H1 (cell line): ENCODE data around the gene CGREF1. TPM values are rescaled to one million over a fixed set of nuclear protein-coding genes. Genes with fewer than 3 reads are reported as not detected.

Source experiments
- CTCF ChIA-PET: fragments of 300-600 bp; sonication (Branson Sonifier 250); formaldehyde crosslinking; loops from one replicate; lab custom pipeline; 2021; ENCODE audit not compliant: partially characterized antibody; lab: Charles Lee
- POLR2A ChIA-PET: fragments of 300-600 bp; sonication (Branson Sonifier 250); formaldehyde crosslinking; loops from one replicate; lab custom pipeline; 2021; ENCODE audit warnings: inconsistent platforms; ENCODE audit not compliant: partially characterized antibody; lab: Charles Lee
- DNase-seq, 2 experiments: peaks; one replicate each; pipeline versions ENCODE4 v3.0.0 to v3.0.0-alpha.2; 2010 to 2022; ENCODE audit warnings: low spot score in 2 of 2, low read depth in 1 of 2, mixed read lengths in 1 of 2
- FAIRE-seq: peaks from 2 replicates; lab custom pipeline; 2011; peaks lifted over from hg19 to GRCh38; lab: Jason Lieb, UNC
- H2AFZ ChIP-seq: 2 replicates; pipeline ENCODE4 v1.8.1; 2012; ENCODE audit warnings: low read length, inconsistent platforms
- H2AK5ac ChIP-seq: 2 replicates; pipeline ENCODE4 v1.6.1; 2013; ENCODE audit warnings: low read depth, low read length
- H2BK120ac ChIP-seq: replicated peaks from 2 replicates; pipeline ENCODE3; 2013; ENCODE audit warnings: low read depth, low read length, inconsistent platforms
- H2BK12ac ChIP-seq: 2 replicates; pipeline ENCODE4 v1.6.1; 2013; ENCODE audit warnings: low read depth, low read length
- H2BK15ac ChIP-seq: 2 replicates; pipeline ENCODE4 v1.6.1; 2013; ENCODE audit warnings: low read length
- H2BK20ac ChIP-seq: 2 replicates; pipeline ENCODE4 v1.6.1; 2013; ENCODE audit warnings: low read length
- H2BK5ac ChIP-seq: 2 replicates; pipeline ENCODE4 v1.6.1; 2013; ENCODE audit warnings: low read depth, low read length
- H3K14ac ChIP-seq: 2 replicates; pipeline ENCODE4 v1.6.1; 2013; ENCODE audit warnings: inconsistent platforms; ENCODE audit not compliant: insufficient read length
- H3K18ac ChIP-seq: 2 replicates; pipeline ENCODE4 v1.6.1; 2013; ENCODE audit warnings: low read length; ENCODE audit errors: extremely low read depth
- H3K23ac ChIP-seq: 2 replicates; pipeline ENCODE4 v1.6.1; 2013; ENCODE audit warnings: inconsistent platforms; ENCODE audit not compliant: insufficient read length
- H3K23me2 ChIP-seq: 2 replicates; pipeline ENCODE4 v1.6.1; 2013; ENCODE audit warnings: low read depth, low read length
- H3K27ac ChIP-seq: 2 replicates; pipeline ENCODE4 v1.6.1; 2011; ENCODE audit warnings: low read depth, low read length, inconsistent platforms
- H3K27me3 ChIP-seq, 4 experiments: replicated peaks in 1 of 4; 1 replicate in 1 of 4; 2 replicates in 3 of 4; pipeline versions ENCODE4 v1.6.1 to v1.8.1; 2011 to 2013; ENCODE audit warnings: low read length in 3 of 4, mild to moderate bottlenecking in 3 of 4, inconsistent platforms in 2 of 4, mixed read lengths in 2 of 4, moderate library complexity in 1 of 4; ENCODE audit not compliant: control insufficient read depth in 3 of 4, insufficient read depth in 3 of 4; ENCODE audit errors: extremely low read depth in 1 of 4
- H3K36me3 ChIP-seq, 4 experiments: 2 replicates each; pipeline versions ENCODE4 v1.6.1 to v1.8.1; 2011 to 2013; ENCODE audit warnings: mild to moderate bottlenecking in 4 of 4, low read length in 3 of 4, moderate library complexity in 2 of 4, control low read depth in 1 of 4, inconsistent platforms in 1 of 4; ENCODE audit not compliant: insufficient read depth in 4 of 4, control insufficient read depth in 2 of 4
- H3K4ac ChIP-seq: replicated peaks from 2 replicates; pipeline ENCODE3; 2013; ENCODE audit warnings: low read length, low read depth, mixed read lengths, inconsistent platforms; ENCODE audit not compliant: insufficient read length
- H3K4me1 ChIP-seq, 4 experiments: replicated peaks in 1 of 4; 1 replicate in 1 of 4; 2 replicates in 3 of 4; pipeline versions ENCODE4 v1.6.1 to v1.8.1; 2011 to 2013; ENCODE audit warnings: low read length in 3 of 4, inconsistent platforms in 2 of 4, mixed read lengths in 1 of 4; ENCODE audit not compliant: insufficient read depth in 4 of 4, control insufficient read depth in 3 of 4
- H3K4me2 ChIP-seq, 2 experiments: 2 replicates each; pipeline versions ENCODE4 v1.6.1 to v1.8.1; 2011 to 2013; ENCODE audit warnings: low read depth in 2 of 2, low read length in 2 of 2, control low read depth in 1 of 2, inconsistent platforms in 1 of 2, mild to moderate bottlenecking in 1 of 2; ENCODE audit not compliant: insufficient read depth in 1 of 2
- H3K4me3 ChIP-seq, 4 experiments: fragments of 200-600, 300-600 bp in 1 of 4; sonication (generic), shearing (Covaris generic), sonication (Bioruptor Twin) in 1 of 4; 2 replicates each; pipeline versions ENCODE4 v1.5.1 to v1.8.1; 2011 to 2016; ENCODE audit warnings: low read length in 4 of 4, low read depth in 3 of 4, control low read depth in 2 of 4, inconsistent platforms in 2 of 4, mild to moderate bottlenecking in 2 of 4, mixed read lengths in 1 of 4, moderate library complexity in 1 of 4; ENCODE audit not compliant: insufficient read depth in 2 of 4; ENCODE audit errors: extremely low read depth in 1 of 4
- H3K56ac ChIP-seq: replicated peaks from 2 replicates; pipeline ENCODE3; 2013; ENCODE audit warnings: low read depth, mild to moderate bottlenecking, mixed read lengths, low read length, inconsistent platforms; ENCODE audit not compliant: insufficient read length
- H3K79me1 ChIP-seq: 2 replicates; pipeline ENCODE4 v1.6.1; 2013; ENCODE audit warnings: low read depth, low read length, control low read depth
- H3K79me2 ChIP-seq, 2 experiments: 2 replicates each; pipeline versions ENCODE4 v1.6.1 to v1.8.1; 2012 to 2013; ENCODE audit warnings: low read length in 2 of 2, mild to moderate bottlenecking in 2 of 2, inconsistent platforms in 1 of 2; ENCODE audit not compliant: insufficient read depth in 2 of 2, control insufficient read depth in 1 of 2
- H3K9ac ChIP-seq, 4 experiments: replicated peaks in 1 of 4; 1 replicate in 1 of 4; 2 replicates in 3 of 4; pipeline versions ENCODE4 v1.6.1 to v1.8.1; 2011 to 2013; ENCODE audit warnings: low read depth in 3 of 4, low read length in 3 of 4, control low read depth in 2 of 4, mild to moderate bottlenecking in 2 of 4, moderate library complexity in 2 of 4, inconsistent platforms in 1 of 4; ENCODE audit errors: extremely low read depth in 1 of 4
- H3K9me3 ChIP-seq, 2 experiments: 2 replicates each; pipeline versions ENCODE4 v1.6.1 to v1.8.1; 2012 to 2013; ENCODE audit warnings: mild to moderate bottlenecking in 2 of 2, moderate library complexity in 2 of 2, control low read depth in 1 of 2, inconsistent platforms in 1 of 2, low read depth in 1 of 2, low read length in 1 of 2, mixed read lengths in 1 of 2; ENCODE audit not compliant: insufficient read depth in 2 of 2
- H4K20me1 ChIP-seq, 2 experiments: replicated peaks in 1 of 2; 2 replicates each; pipeline versions ENCODE3 to v1.8.1; 2011 to 2013; ENCODE audit warnings: inconsistent platforms in 2 of 2, low read length in 2 of 2, mild to moderate bottlenecking in 1 of 2; ENCODE audit not compliant: insufficient read depth in 2 of 2, control insufficient read depth in 1 of 2
- H4K5ac ChIP-seq: 2 replicates; pipeline ENCODE4 v1.6.1; 2013; ENCODE audit warnings: low read length, low read depth, mixed read lengths, inconsistent platforms; ENCODE audit not compliant: insufficient read length
- H4K8ac ChIP-seq: 2 replicates; pipeline ENCODE4 v1.8.0; 2013; ENCODE audit warnings: mild to moderate bottlenecking, moderate library complexity, low read length, inconsistent platforms; ENCODE audit not compliant: insufficient read depth; ENCODE audit errors: extremely low read depth
- H4K91ac ChIP-seq: replicated peaks from 2 replicates; pipeline ENCODE3; 2013; ENCODE audit warnings: low read length, mixed read lengths, inconsistent platforms; ENCODE audit not compliant: insufficient read length
- ATF3 ChIP-seq: IDR thresholded peaks from 2 replicates; pipeline ENCODE4 v1.6.1; 2011; ENCODE audit warnings: low read depth, mild to moderate bottlenecking, low read length; ENCODE audit not compliant: insufficient read depth
- BRCA1 ChIP-seq: IDR thresholded peaks from 2 replicates; pipeline ENCODE4 v1.6.1; 2012; ENCODE audit warnings: low read depth, low read length, improper control_type of control experiment
- CEBPB ChIP-seq: IDR thresholded peaks from 2 replicates; pipeline ENCODE4 v1.6.1; 2012; ENCODE audit warnings: low read depth, low read length
- CREB1 ChIP-seq: IDR thresholded peaks from 2 replicates; pipeline ENCODE4 v1.6.1; 2012; ENCODE audit warnings: inconsistent platforms
- SAP30 ChIP-seq: fragments of 300-600 bp; sonication (generic); IDR thresholded peaks from 2 replicates; pipeline ENCODE4 v1.7.1; 2012; ENCODE audit warnings: low read length, moderate library complexity, mild to moderate bottlenecking, inconsistent platforms; ENCODE audit not compliant: insufficient read depth, insufficient replicate concordance
- SIN3A ChIP-seq, 2 experiments: IDR thresholded peaks in 1 of 2; conservative IDR thresholded peaks in 1 of 2; 2 replicates each; pipeline ENCODE4 v1.6.1; 2011 to 2012; ENCODE audit warnings: low read length in 2 of 2, improper control_type of control experiment in 1 of 2, low read depth in 1 of 2, mild to moderate bottlenecking in 1 of 2
- SP2 ChIP-seq: IDR thresholded peaks from 2 replicates; pipeline ENCODE4 v1.6.1; 2012; ENCODE audit warnings: mild to moderate bottlenecking, low read length, inconsistent platforms
- SRF ChIP-seq: IDR thresholded peaks from 2 replicates; pipeline ENCODE4 v1.6.1; 2011; ENCODE audit warnings: mild to moderate bottlenecking, low read depth, low read length, moderate library complexity
- TBP ChIP-seq: IDR thresholded peaks from 2 replicates; pipeline ENCODE4 v1.6.1; 2011; ENCODE audit warnings: low read depth, low read length, improper control_type of control experiment
- whole genome bisulfite sequencing, 2 experiments: shearing (Covaris generic) in 1 of 2; methylation state at CpG; one replicate each; pipeline versions ENCODE4 v1.1.6 to v1.1.7; 2013 to 2015; ENCODE audit warnings: low lambda C conversion rate in 2 of 2, mixed read lengths in 2 of 2, inconsistent platforms in 1 of 2, low coverage in 1 of 2, missing lambda C conversion rate in 1 of 2; ENCODE audit not compliant: insufficient replicate concordance in 2 of 2, insufficient coverage in 1 of 2, insufficient read length in 1 of 2; ENCODE audit errors: extremely low coverage in 1 of 2, missing lambda C conversion rate in 1 of 2; 5-methylcytosine and 5-hydroxymethylcytosine counted together
- polyA plus RNA-seq, 7 experiments: library from polyadenylated mRNA; depleted of rRNA in 3 of 7; stranded (reverse) in 5 of 7; unstranded in 2 of 7; fragments of >200 nt in 5 of 7; fragments of 200-250 nt in 2 of 7; gene quantifications; 1 replicate in 5 of 7; 2 replicates in 1 of 7; 4 replicates in 1 of 7; pipeline versions ENCODE4 v1.2.1 to v1.2.3, GENCODE V29; 2011 to 2013; ENCODE audit warnings: missing spikeins in 2 of 7, mixed read lengths in 2 of 7
- total RNA-seq: library from RNA; stranded (reverse); fragmentation: NEBNext Ultra II Directional; extraction: Animal tissue kit (Norgen Biotek cat#: 25700); gene quantifications from 2 replicates; pipeline ENCODE4 v1.2.1, GENCODE V29; 2021
- TF ChIP-seq, protein P1 (sequence below): IDR thresholded peaks from 2 replicates; pipeline ENCODE4 v1.6.1; 2012; ENCODE audit warnings: inconsistent platforms

The CGREF1 gene
- total and polyA plus RNA-seq, 2 of the 8 experiments (the other 6 are each of a cell fraction or from before 2014, with no cell fraction given): 2.5 to 3.4 TPM

DNA sequence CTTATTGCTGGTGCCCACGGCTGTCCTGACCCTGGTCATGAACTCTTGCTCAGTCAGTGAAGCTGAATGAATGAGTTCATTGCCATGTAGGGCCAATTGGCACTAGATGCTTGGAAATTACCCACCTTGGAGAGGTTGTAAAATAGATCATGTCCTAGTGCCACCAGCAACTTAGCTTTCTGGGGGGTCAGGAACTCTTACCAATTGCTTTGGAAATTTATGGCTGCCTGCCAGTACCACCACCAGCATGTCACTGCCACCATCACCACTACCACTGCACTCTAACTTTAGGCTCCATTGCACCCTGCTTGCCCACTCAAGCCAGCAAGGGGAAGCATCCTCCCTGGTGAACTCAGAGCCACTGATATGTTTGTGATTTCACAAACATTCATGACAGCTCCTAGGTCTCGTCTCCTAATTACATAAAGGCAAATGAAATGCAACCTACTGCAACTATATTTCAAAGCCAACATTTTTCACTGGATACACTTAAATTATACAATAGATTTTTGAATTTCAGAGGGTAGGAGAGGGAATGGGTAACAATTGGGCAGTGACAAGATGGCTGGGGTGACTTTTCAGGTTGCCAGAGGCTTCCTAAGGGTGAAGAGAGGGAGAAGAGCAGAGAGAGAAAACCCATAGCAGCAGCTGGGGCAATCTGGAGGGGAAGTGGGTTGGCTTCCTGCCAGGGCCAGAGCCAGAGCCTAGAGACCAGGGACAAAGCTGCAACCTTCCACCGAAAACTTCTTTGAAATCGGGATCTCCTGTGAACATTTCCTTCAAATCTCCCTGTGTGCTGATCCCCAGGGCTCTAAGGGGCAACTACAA lies 44.0 kb downstream of the CGREF1 start:
- FAIRE-seq: no peak
- H2BK15ac ChIP-seq: peak overlapping the region; percentile 29; the same call in 1 of the 2 replicates
- H3K4me3 ChIP-seq: no peak overlapping the region
- WGBS, 2 experiments: 88% methylated on average over 4 of the region's 4 CpGs; no CpG with 5 or more reads in 1 of the 2 experiments
- 0 out of 2 replicates have a peak overlapping the region, but pooled peaks have one; percentile 24 for H2AK5ac ChIP-seq
- H2BK12ac ChIP-seq: no peak overlapping the region
- H3K79me2 ChIP-seq: peaks cover 0 to 12% of the 10 kb centered on the region in 2 experiments; a peak in 3 of 4 replicates
- no peak overlapping the region for H3K56ac ChIP-seq
- H3K27ac ChIP-seq: no peak overlapping the region
- H3K9me3 ChIP-seq: no peaks in the 10 kb centered on the region
- no peak for DNase-seq
- POLR2A ChIA-PET: interaction anchor here (0.6 to 18.5 kb wide), 4 partner anchors 8 to 143 kb away, joined by 5 to 441 read pairs (median 34); partner anchors contain the start of genes AGBL5 and CAD
- H3K4ac ChIP-seq: no peak overlapping the region
- no peak overlapping the region for H2BK20ac ChIP-seq
- peaks cover 0 to 20% (median 7%) of the 10 kb centered on the region in 4 experiments; a peak in 6 of 7 replicates for H3K4me1 ChIP-seq
- H2BK5ac ChIP-seq: no peak overlapping the region
- H3K18ac ChIP-seq: no peak overlapping the region
- H2BK120ac ChIP-seq: no peak overlapping the region
- peaks cover 3% of the 10 kb centered on the region; the same call in 1 of the 2 replicates for H3K79me1 ChIP-seq
- H4K20me1 ChIP-seq: peaks cover 0 to 3% of the 10 kb centered on the region in 2 experiments
- no peak overlapping the region for H3K4me2 ChIP-seq
- no peak overlapping the region for H4K5ac ChIP-seq
- CTCF ChIA-PET: interaction anchor here (0.9 to 1.7 kb wide), 6 partner anchors 8 to 228 kb away, joined by 3 to 8 read pairs (median 3); partner anchors contain the start of gene ABHD1
- no peak overlapping the region for H4K8ac ChIP-seq
- no peak overlapping the region for H3K14ac ChIP-seq
- peaks cover 0 to under 1% (median 0%) of the 10 kb centered on the region in 4 experiments; a peak in 3 of 8 replicates for H3K36me3 ChIP-seq
- 0 out of 7 replicates have a peak, but pooled peaks cover 0 to 3% (median 0%) of the 10 kb centered on the region in 4 experiments for H3K27me3 ChIP-seq
- H3K9ac ChIP-seq: no peak overlapping the region
- no peak for TF ChIP-seq TBP
- TF ChIP-seq BRCA1: no peak
- no peak for TF ChIP-seq CREB1
- no peak for TF ChIP-seq SRF
- no peak for TF ChIP-seq SIN3A (conservative IDR thresholded peaks at IDR 0.05 in 1 of 2, IDR thresholded peaks at IDR 0.05 in 1 of 2; ENCODE audit: low read depth in 1 of 2, low read length in 2 of 2)
- no peak for TF ChIP-seq SP2
- TF ChIP-seq CEBPB: no peak
- TF ChIP-seq, protein P1, sequence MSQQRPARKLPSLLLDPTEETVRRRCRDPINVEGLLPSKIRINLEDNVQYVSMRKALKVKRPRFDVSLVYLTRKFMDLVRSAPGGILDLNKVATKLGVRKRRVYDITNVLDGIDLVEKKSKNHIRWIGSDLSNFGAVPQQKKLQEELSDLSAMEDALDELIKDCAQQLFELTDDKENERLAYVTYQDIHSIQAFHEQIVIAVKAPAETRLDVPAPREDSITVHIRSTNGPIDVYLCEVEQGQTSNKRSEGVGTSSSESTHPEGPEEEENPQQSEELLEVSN: no peak
- no peak for TF ChIP-seq SAP30
- no peak for TF ChIP-seq ATF3
- no peak overlapping the region for H3K23ac ChIP-seq
- H4K91ac ChIP-seq: no peak overlapping the region
- peaks cover 14% of the 10 kb centered on the region; the same call in 1 of the 2 replicates for H3K23me2 ChIP-seq
- no peak overlapping the region for H2AFZ ChIP-seq
